ENCODE results near the gene PLAC1.
A peak's percentile ranks its signal among the peaks of the same experiment; 100 is the strongest.

PLAC1 gene

GRCh38 chrX:134537179-134537955, 120.9 kb downstream of the PLAC1 start:
- DNase-seq = no peak

GRCh38 chrX:134533952-134534351, 124.3 kb downstream of the PLAC1 start:
- DNase-seq = no peak

- no peak for DNase-seq
These were observed 124.9 kb downstream of the PLAC1 start for GRCh38 chrX:134533352-134533751.

- no peak for DNase-seq
These were observed 127.4 kb downstream of the PLAC1 start for GRCh38 chrX:134530845-134531244.

- no peak for DNase-seq
These were observed 128.8 kb downstream of the PLAC1 start for GRCh38 chrX:134529481-134529880.

GRCh38 chrX:134528960-134529359, 129.3 kb downstream of the PLAC1 start:
- no peak for DNase-seq

- no peak for DNase-seq
These were observed 131.9 kb downstream of the PLAC1 start for GRCh38 chrX:134526399-134526798.

GRCh38 chrX:134525086-134525792, 133.0 kb downstream of the PLAC1 start:
- no peak for DNase-seq

GRCh38 chrX:134524181-134524580, 134.1 kb downstream of the PLAC1 start:
- DNase-seq = no peak

GRCh38 chrX:134520860-134521390, 137.3 kb downstream of the PLAC1 start:
- DNase-seq = peak; percentile 3
